ENCODE data around the gene ABCA12.
"Not testable (repeated sequence)": the region's sequence is repeated elsewhere in the genome, so short reads cannot be mapped to it uniquely, and the experiment has no call there.

The ABCA12 gene, protein sequence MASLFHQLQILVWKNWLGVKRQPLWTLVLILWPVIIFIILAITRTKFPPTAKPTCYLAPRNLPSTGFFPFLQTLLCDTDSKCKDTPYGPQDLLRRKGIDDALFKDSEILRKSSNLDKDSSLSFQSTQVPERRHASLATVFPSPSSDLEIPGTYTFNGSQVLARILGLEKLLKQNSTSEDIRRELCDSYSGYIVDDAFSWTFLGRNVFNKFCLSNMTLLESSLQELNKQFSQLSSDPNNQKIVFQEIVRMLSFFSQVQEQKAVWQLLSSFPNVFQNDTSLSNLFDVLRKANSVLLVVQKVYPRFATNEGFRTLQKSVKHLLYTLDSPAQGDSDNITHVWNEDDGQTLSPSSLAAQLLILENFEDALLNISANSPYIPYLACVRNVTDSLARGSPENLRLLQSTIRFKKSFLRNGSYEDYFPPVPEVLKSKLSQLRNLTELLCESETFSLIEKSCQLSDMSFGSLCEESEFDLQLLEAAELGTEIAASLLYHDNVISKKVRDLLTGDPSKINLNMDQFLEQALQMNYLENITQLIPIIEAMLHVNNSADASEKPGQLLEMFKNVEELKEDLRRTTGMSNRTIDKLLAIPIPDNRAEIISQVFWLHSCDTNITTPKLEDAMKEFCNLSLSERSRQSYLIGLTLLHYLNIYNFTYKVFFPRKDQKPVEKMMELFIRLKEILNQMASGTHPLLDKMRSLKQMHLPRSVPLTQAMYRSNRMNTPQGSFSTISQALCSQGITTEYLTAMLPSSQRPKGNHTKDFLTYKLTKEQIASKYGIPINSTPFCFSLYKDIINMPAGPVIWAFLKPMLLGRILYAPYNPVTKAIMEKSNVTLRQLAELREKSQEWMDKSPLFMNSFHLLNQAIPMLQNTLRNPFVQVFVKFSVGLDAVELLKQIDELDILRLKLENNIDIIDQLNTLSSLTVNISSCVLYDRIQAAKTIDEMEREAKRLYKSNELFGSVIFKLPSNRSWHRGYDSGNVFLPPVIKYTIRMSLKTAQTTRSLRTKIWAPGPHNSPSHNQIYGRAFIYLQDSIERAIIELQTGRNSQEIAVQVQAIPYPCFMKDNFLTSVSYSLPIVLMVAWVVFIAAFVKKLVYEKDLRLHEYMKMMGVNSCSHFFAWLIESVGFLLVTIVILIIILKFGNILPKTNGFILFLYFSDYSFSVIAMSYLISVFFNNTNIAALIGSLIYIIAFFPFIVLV (N-terminal part only)

DNA sequence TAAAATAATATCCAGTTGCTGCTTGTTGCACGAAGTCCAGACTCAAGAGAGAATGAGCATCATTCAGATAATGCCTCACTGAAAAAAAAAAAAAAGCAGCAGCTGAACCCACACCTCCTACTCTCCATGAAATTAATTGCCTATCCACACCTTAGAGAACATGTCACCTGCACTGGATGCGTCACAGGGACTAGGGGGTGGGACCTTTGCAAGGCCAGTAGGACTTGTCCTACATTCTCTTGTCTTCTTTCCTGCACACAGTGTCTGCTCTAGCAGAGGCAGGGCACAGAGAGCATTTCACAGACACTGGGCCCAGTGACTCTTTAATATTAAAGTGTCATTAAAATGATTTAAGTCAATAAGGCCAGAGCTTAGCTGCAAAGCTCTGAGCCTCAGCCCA lies at the start of gene ABCA12:
ABCA12 (minus strand) TSS at position 148 of the 400 bp plus-strand sequence. CDS start 418 bp downstream, outside the sequence.
- no peak within 1 kb of the TSS for H3K4me3 ChIP-seq (ENCODE audit: low read length)
- no peak within 1 kb of the TSS for H3K9ac ChIP-seq (ENCODE audit: low read length)
- H3K36me3 ChIP-seq (ENCODE audit: control insufficient read depth, low read depth, low read length) = no peaks in the 10 kb centered on the region
- H3K9me3 ChIP-seq (ENCODE audit: control insufficient read depth, low read depth, low read length) = no peaks in the 10 kb centered on the region
- H3K27me3 ChIP-seq (ENCODE audit: control insufficient read depth, insufficient read depth, low read length) = no peaks in the 10 kb centered on the region
- no peak within 1 kb of the TSS for H3K27ac ChIP-seq (ENCODE audit: low read length)
- no peaks in the 10 kb centered on the region for H3K4me1 ChIP-seq (ENCODE audit: control insufficient read depth, low read depth, low read length)

DNA sequence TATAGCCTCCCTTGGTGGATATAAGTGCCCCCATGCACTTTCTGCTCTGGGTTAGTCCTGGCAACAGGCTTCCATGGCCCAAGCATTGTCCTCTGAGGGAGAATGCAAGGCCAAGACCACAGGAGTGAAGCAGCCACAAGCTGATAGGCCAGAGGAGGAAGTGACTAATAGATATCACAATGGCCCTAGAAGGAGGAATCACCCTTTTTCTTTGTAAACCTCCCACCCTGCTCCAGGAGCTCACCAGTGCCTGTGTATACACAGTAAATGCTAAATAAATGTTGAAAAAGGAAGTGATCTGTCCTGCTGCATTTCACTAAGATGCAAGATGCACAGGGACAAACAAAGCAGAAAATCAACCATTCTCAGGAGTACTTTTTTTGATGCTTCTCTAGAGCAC lies 49.7 kb upstream of the ABCA12 start:
- Histone ChIP-seq H3K4me3 (ENCODE audit: low read length) (no peak overlapping the region), H3K27me3 (ENCODE audit: control insufficient read depth, insufficient read depth, low read length) (no peaks in the 10 kb centered on the region), H3K4me1 (ENCODE audit: control insufficient read depth, low read depth, low read length) (no peaks in the 10 kb centered on the region), H3K27ac (ENCODE audit: low read length) (no peak overlapping the region), H3K36me3 (ENCODE audit: control insufficient read depth, low read depth, low read length) (no peaks in the 10 kb centered on the region), H3K9me3 (ENCODE audit: control insufficient read depth, low read depth, low read length) (no peaks in the 10 kb centered on the region), H3K9ac (ENCODE audit: low read length) (no peak overlapping the region)

DNA sequence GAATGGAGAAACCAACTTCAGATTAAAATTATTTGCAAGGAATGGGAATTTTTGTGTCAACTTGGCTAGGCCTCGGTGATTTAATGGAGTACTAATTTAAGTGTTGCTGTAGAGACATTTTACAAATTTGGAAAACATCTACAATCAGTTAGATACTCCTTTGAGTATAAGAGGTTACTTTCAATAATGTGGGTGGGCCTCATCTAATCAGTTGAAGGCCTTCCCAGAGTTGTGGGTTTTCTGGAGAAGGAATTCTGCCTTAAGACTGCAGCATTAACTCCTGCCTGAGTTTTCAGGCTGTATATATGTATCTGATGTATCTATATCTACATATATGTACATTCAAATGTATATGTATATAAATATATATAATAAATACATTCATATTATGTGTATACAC lies 47.6 kb upstream of the ABCA12 start:
- Histone ChIP-seq H3K9me3 (ENCODE audit: control insufficient read depth, low read depth, low read length) (no peaks in the 10 kb centered on the region), H3K4me1 (ENCODE audit: control insufficient read depth, low read depth, low read length) (no peaks in the 10 kb centered on the region), H3K9ac (ENCODE audit: low read length) (no peak overlapping the region), H3K4me3 (ENCODE audit: low read length) (no peak overlapping the region), H3K27me3 (ENCODE audit: control insufficient read depth, insufficient read depth, low read length) (no peaks in the 10 kb centered on the region), H3K36me3 (ENCODE audit: control insufficient read depth, low read depth, low read length) (no peaks in the 10 kb centered on the region), H3K27ac (ENCODE audit: low read length) (no peak overlapping the region)

DNA sequence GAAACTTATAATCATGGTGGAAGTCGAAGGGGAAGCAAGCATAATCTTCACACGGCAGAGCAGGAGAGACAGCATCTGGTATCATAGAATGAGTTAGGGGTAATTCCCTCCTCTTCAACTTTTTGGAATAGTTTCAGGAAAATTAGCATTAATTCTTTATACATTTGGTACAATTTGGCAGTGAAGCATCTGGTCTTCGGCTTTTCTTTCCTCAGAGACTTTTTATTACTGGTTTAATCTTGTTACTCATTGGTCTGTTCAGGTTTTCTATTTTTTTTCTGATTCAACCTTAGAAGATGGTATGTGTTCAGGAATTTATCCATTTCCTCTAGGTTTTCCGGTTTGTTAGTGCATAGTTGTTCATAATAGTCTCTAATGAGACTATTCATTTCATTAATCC lies 39.7 kb upstream of the ABCA12 start:
- no peaks in the 10 kb centered on the region for H3K4me1 ChIP-seq (ENCODE audit: control insufficient read depth, low read depth, low read length)
- H3K27me3 ChIP-seq (ENCODE audit: control insufficient read depth, insufficient read depth, low read length) = no peaks in the 10 kb centered on the region
- H3K27ac ChIP-seq (ENCODE audit: low read length) = no peak overlapping the region
- no peak overlapping the region for H3K4me3 ChIP-seq (ENCODE audit: low read length)
- H3K9ac ChIP-seq (ENCODE audit: low read length) = no peak overlapping the region
- H3K9me3 ChIP-seq (ENCODE audit: control insufficient read depth, low read depth, low read length) = no peaks in the 10 kb centered on the region
- H3K36me3 ChIP-seq (ENCODE audit: control insufficient read depth, low read depth, low read length) = no peaks in the 10 kb centered on the region

DNA sequence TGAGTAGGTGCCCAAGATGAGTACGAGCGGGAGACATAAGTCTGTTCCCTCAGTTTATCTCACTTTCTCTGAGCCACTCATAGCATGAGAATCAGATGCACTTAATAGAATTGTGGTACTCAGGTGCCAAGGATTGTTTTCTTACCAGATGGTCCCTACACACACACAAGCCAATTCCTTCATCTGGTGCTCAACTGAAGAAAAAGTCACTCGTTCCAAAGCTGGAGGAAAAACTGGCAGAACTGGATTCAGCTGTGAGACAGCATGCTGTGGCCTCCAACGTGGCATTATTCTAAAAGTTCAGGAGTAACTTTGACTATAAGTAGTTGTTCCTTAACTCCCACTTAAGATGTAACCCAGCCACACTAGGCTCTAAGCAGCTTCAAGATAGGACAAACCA lies 33.4 kb upstream of the ABCA12 start:
- H3K36me3 ChIP-seq (ENCODE audit: control insufficient read depth, low read depth, low read length) = no peaks in the 10 kb centered on the region
- no peak overlapping the region for H3K27ac ChIP-seq (ENCODE audit: low read length)
- no peaks in the 10 kb centered on the region for H3K27me3 ChIP-seq (ENCODE audit: control insufficient read depth, insufficient read depth, low read length)
- no peaks in the 10 kb centered on the region for H3K4me1 ChIP-seq (ENCODE audit: control insufficient read depth, low read depth, low read length)
- no peaks in the 10 kb centered on the region for H3K9me3 ChIP-seq (ENCODE audit: control insufficient read depth, low read depth, low read length)
- no peak overlapping the region for H3K4me3 ChIP-seq (ENCODE audit: low read length)
- no peak overlapping the region for H3K9ac ChIP-seq (ENCODE audit: low read length)

DNA sequence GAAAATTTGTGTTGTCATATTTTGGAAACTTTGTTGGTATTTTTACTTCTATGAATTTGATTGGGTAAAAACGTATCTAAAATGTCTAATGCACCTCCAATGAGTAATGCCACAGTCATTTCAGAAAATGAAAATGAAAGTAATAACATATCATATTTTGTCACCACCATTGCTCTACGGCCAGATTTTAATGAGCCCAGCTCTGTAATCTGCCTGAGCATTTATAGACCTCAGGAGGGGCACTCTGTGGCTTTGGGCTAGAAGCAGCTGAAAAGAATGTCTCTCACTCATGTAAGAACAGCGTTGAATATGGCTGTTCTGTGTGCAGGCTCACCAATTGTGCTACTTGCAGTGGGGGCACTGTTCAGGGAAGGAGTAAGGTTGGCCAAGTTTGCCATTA lies 32.7 kb upstream of the ABCA12 start:
- Histone ChIP-seq H3K9me3 (ENCODE audit: control insufficient read depth, low read depth, low read length) (no peaks in the 10 kb centered on the region), H3K4me1 (ENCODE audit: control insufficient read depth, low read depth, low read length) (no peaks in the 10 kb centered on the region), H3K4me3 (ENCODE audit: low read length) (no peak overlapping the region), H3K9ac (ENCODE audit: low read length) (no peak overlapping the region), H3K36me3 (ENCODE audit: control insufficient read depth, low read depth, low read length) (no peaks in the 10 kb centered on the region), H3K27me3 (ENCODE audit: control insufficient read depth, insufficient read depth, low read length) (no peaks in the 10 kb centered on the region), H3K27ac (ENCODE audit: low read length) (no peak overlapping the region)

DNA sequence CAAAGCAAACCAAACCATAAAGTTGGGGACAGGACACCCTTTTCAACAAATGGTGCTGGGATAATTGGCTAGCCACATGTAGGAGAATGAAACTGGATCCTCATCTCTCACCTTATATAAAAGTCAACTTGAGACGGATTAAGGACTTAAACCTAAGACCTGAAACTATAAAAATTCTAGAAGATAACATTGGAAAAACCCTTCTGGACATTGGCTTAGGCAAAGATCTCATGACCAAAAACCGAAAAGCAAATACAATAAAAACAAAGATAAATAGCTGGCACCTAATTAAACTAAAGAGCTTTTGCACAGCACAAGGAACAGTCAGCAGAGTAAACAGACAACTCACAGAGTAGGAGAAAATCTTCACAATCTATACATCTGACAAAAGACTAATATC lies 28.1 kb upstream of the ABCA12 start:
- H3K36me3 ChIP-seq (ENCODE audit: control insufficient read depth, low read depth, low read length); H3K9me3 ChIP-seq (ENCODE audit: control insufficient read depth, low read depth, low read length); H3K27ac ChIP-seq (ENCODE audit: low read length); H3K27me3 ChIP-seq (ENCODE audit: control insufficient read depth, insufficient read depth, low read length); H3K4me1 ChIP-seq (ENCODE audit: control insufficient read depth, low read depth, low read length); H3K9ac ChIP-seq (ENCODE audit: low read length); H3K4me3 ChIP-seq (ENCODE audit: low read length): not testable (repeated sequence)

DNA sequence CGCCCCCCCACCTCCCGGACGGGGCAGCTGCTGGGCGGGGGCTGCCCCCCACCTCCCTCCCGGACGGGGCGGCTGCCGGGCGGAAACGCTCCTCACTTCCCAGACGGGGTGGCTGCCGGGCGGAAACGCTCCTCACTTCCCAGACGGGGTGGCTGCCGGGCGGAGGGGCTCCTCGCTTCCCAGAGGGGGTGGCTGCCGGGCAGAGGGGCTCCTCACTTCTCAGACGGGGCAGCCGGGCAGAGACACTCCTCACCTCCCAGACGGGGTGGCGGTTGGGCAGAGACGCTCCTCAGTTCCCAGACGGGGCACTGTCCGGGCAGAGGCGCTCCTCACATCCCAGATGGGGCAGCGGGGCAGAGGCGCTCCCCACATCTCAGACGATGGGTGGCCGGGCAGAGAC lies 24.9 kb upstream of the ABCA12 start:
- H3K36me3 ChIP-seq (ENCODE audit: control insufficient read depth, low read depth, low read length); H3K9ac ChIP-seq (ENCODE audit: low read length); H3K9me3 ChIP-seq (ENCODE audit: control insufficient read depth, low read depth, low read length); H3K4me3 ChIP-seq (ENCODE audit: low read length); H3K27me3 ChIP-seq (ENCODE audit: control insufficient read depth, insufficient read depth, low read length); H3K27ac ChIP-seq (ENCODE audit: low read length); H3K4me1 ChIP-seq (ENCODE audit: control insufficient read depth, low read depth, low read length): not testable (repeated sequence)

DNA sequence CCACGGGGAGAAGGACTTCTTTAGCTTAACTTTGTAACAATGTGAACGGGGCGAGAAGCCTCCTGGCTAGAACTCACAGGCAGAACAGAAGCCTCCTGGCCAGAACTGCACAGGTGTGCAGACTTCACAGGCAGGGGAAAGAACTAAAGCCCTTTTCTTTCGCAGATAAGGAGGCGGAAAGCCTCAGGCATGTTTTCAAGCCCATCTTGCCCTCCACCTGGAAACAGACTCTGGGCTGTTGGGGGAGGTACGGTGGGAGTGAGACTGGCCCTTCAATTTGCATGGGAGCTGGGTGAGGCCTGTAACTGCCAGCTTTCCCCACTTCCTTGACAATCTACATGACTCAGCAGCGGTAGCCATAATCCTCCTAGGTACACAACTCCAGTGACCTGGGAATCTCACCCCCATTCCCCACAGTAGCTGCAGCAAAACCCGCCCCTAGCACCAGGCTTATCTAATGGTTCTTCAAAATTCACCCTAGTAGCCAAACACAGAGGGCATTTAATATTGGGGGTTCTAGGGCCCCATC lies 22.9 kb upstream of the ABCA12 start:
- no peak overlapping the region for H3K9ac ChIP-seq (ENCODE audit: low read length)
- H3K27ac ChIP-seq (ENCODE audit: low read length) = no peak overlapping the region
- no peaks in the 10 kb centered on the region for H3K27me3 ChIP-seq (ENCODE audit: control insufficient read depth, insufficient read depth, low read length)
- H3K36me3 ChIP-seq (ENCODE audit: control insufficient read depth, low read depth, low read length) = no peaks in the 10 kb centered on the region
- H3K4me1 ChIP-seq (ENCODE audit: control insufficient read depth, low read depth, low read length) = no peaks in the 10 kb centered on the region
- H3K9me3 ChIP-seq (ENCODE audit: control insufficient read depth, low read depth, low read length) = no peaks in the 10 kb centered on the region
- H3K4me3 ChIP-seq (ENCODE audit: low read length) = no peak overlapping the region

DNA sequence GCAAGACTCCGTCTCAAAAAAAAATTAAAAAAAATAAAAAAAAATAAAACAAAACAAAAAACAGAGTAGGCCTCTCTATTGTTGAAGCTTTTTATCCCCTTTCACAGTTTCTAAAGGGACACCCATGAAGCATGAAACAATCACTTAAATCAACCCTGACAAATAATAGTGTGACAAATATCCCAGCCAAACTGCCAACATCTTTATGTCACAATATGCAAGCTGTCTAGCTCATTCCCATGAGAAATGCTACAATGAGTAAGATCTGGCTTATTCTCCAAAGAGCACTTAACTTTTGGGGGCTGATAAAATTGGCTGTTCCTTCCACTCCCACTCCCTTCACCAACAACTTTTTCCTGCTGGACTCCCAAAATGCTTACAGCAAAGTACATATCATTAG lies 21.7 kb upstream of the ABCA12 start:
- H3K4me3 ChIP-seq (ENCODE audit: low read length) = no peak overlapping the region
- no peak overlapping the region for H3K27ac ChIP-seq (ENCODE audit: low read length)
- H3K36me3 ChIP-seq (ENCODE audit: control insufficient read depth, low read depth, low read length) = no peaks in the 10 kb centered on the region
- no peaks in the 10 kb centered on the region for H3K9me3 ChIP-seq (ENCODE audit: control insufficient read depth, low read depth, low read length)
- no peak overlapping the region for H3K9ac ChIP-seq (ENCODE audit: low read length)
- H3K27me3 ChIP-seq (ENCODE audit: control insufficient read depth, insufficient read depth, low read length) = no peaks in the 10 kb centered on the region
- no peaks in the 10 kb centered on the region for H3K4me1 ChIP-seq (ENCODE audit: control insufficient read depth, low read depth, low read length)

DNA sequence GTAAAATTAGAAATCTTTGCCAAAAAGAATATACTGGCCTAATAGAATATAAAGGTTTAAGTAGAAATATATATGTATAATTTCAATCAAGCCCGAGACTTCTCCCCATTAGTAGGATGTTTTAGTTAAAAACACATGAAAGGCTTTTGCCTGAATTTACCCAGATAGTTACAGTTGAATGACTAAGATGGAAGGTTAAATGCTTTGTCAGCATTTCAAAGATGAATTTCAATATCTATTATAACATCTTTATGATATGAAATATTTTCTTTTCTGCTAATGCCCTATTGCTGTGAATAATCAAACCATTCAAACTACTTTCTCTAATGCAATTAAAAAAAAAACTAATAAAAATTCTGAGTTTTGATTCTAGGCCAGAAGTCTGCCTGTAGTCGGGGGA lies 18.0 kb upstream of the ABCA12 start:
- Histone ChIP-seq H3K4me3 (ENCODE audit: low read length) (no peak overlapping the region), H3K27ac (ENCODE audit: low read length) (no peak overlapping the region), H3K4me1 (ENCODE audit: control insufficient read depth, low read depth, low read length) (no peaks in the 10 kb centered on the region), H3K9me3 (ENCODE audit: control insufficient read depth, low read depth, low read length) (no peaks in the 10 kb centered on the region), H3K9ac (ENCODE audit: low read length) (no peak overlapping the region), H3K27me3 (ENCODE audit: control insufficient read depth, insufficient read depth, low read length) (no peaks in the 10 kb centered on the region), H3K36me3 (ENCODE audit: control insufficient read depth, low read depth, low read length) (no peaks in the 10 kb centered on the region)
